Esophagus muscularis mucosa (tissue), 4 donors: ENCODE data around the gene ULBP2.

Experiments
- EP300 ChIP-seq: sonication (generic); formaldehyde crosslinking; IDR thresholded peaks from one replicate; pipeline ENCODE4 v1.6.1; 2017; ENCODE audit warnings: antibody characterized with exemption
- POLR2A ChIP-seq: fragments of 450-650 bp; IDR thresholded peaks from one replicate; pipeline ENCODE4 v1.6.1; 2017; ENCODE audit warnings: antibody characterized with exemption, moderate library complexity, mild to moderate bottlenecking, low read depth
- POLR2AphosphoS5 ChIP-seq, 2 donors: sonication (generic); formaldehyde crosslinking; IDR thresholded peaks; one replicate each; pipeline ENCODE4 v1.6.1; 2017; ENCODE audit warnings: antibody characterized with exemption in 2 of 2
- TF ChIP-seq, protein P1 (sequence below), 3 experiments: fragments of 200-600 bp in 2 of 3; fragments of 450-650 bp in 1 of 3; sonication (generic) in 2 of 3; IDR thresholded peaks; one replicate each; pipeline ENCODE4 v1.5.1; 2017 to 2019; ENCODE audit warnings: antibody characterized with exemption in 3 of 3, mild to moderate bottlenecking in 2 of 3, moderate library complexity in 1 of 3

- TF ChIP-seq, protein P1, sequence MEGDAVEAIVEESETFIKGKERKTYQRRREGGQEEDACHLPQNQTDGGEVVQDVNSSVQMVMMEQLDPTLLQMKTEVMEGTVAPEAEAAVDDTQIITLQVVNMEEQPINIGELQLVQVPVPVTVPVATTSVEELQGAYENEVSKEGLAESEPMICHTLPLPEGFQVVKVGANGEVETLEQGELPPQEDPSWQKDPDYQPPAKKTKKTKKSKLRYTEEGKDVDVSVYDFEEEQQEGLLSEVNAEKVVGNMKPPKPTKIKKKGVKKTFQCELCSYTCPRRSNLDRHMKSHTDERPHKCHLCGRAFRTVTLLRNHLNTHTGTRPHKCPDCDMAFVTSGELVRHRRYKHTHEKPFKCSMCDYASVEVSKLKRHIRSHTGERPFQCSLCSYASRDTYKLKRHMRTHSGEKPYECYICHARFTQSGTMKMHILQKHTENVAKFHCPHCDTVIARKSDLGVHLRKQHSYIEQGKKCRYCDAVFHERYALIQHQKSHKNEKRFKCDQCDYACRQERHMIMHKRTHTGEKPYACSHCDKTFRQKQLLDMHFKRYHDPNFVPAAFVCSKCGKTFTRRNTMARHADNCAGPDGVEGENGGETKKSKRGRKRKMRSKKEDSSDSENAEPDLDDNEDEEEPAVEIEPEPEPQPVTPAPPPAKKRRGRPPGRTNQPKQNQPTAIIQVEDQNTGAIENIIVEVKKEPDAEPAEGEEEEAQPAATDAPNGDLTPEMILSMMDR (IDR thresholded peaks at IDR 0.05): no peak
- TF ChIP-seq EP300 (no peak), POLR2A (no peak), POLR2AphosphoS5 (IDR thresholded peaks at IDR 0.05) (no peak)
These were observed 16.9 kb upstream of the ULBP2 start for GRCh38 chr6:149924933-149925252.
